ENCODE results near the gene CHD6.

Gene CHD6

DNA sequence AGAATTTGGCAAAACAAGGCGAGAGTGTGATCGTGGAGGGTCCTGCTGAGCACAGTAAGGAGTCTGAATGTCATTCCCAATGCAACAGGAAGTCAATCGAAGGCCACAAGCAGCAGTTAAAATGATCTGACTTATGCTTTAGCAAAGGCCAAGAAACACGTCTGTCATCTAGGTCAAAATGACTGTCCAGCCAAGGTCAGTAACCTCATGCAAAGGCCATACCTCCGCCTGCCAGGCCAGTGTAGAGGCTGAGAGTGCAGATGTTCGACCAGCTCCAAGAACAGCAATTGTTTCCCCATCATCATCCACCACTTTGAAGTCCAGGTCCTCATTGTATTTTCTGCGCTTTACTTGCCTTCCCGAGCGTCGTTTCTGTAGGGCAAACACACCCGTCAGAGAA is 105.6 kb downstream of the CHD6 start:
- H3K4me1 ChIP-seq: no peaks in the 10 kb centered on the region
- H3K4me2 ChIP-seq: no peak overlapping the region
- H3K27ac ChIP-seq: no peak overlapping the region
- no peak overlapping the region for H3K9ac ChIP-seq
- peaks cover 6% of the 10 kb centered on the region; the same call in 1 of the 2 replicates for H3K9me3 ChIP-seq
- TF ChIP-seq Cebpa-rat (IDR thresholded peaks at IDR 0.05): no peak
- peaks cover 93% of the 10 kb centered on the region for H3K36me3 ChIP-seq
- H4K20me1 ChIP-seq: peaks cover 85% of the 10 kb centered on the region
- H3K27me3 ChIP-seq: no peaks in the 10 kb centered on the region
- H3K4me3 ChIP-seq: no peak overlapping the region

DNA sequence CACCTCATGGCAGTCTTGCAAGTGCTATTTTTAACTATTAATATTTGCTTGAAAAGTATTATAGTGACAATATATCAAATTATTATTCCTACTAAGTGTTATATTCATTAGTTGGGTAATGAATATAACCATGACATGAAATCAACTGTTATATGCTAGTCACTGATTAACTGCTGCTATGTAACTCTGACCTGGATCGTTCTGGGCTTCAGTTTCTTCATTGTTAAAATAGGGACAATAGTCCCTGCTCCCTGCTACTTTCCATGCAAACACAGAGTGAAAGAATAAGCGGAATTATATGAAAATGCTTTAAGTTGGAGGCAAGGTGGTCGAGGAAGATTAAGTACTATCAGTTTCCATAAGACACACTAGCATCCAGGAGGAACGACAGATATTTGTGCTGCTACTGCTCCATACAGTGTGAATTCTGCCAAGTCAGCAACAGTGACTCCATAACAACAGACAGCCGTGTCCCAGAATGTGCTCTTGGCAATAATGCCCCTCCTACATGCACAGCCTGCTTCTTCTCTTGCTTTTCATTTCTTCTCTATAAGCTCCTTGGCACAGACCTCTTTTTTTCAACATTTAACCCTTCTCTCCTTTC is 107.2 kb downstream of the CHD6 start:
- peaks cover 18% of the 10 kb centered on the region for H3K9me3 ChIP-seq
- peaks cover 98% of the 10 kb centered on the region for H3K36me3 ChIP-seq
- TF ChIP-seq Cebpa-rat (IDR thresholded peaks at IDR 0.05): no peak
- H3K27ac ChIP-seq: no peak overlapping the region
- peaks cover 73% of the 10 kb centered on the region for H4K20me1 ChIP-seq
- no peak overlapping the region for H3K9ac ChIP-seq
- H3K4me3 ChIP-seq: no peak overlapping the region
- H3K27me3 ChIP-seq: no peaks in the 10 kb centered on the region
- no peaks in the 10 kb centered on the region for H3K4me1 ChIP-seq
- H3K4me2 ChIP-seq: no peak overlapping the region

DNA sequence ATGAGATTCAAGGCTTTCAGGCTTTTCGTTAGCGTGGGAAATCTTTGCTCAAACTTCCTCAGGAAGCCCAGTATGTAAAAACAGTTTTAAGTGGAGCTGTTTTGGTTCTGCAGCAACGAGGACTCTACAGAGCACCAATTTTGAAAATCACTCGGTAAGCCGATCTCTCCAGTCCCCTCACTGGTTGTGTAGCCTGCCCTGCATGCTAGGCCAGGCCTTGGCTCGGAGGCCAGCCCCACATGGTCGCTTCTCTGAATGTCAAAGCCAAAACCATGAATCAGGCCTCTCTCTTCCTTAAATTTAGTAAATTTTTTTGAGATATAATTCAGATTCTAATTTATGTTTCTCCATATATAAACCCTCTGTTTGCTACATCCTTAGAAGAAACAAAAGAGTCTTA is 108.0 kb downstream of the CHD6 start:
- H3K36me3 ChIP-seq: peaks cover 100% of the 10 kb centered on the region
- no peak overlapping the region for H3K9ac ChIP-seq
- TF ChIP-seq Cebpa-rat (IDR thresholded peaks at IDR 0.05): no peak
- H3K4me1 ChIP-seq: no peaks in the 10 kb centered on the region
- H4K20me1 ChIP-seq: peaks cover 66% of the 10 kb centered on the region; the same call in 1 of the 2 replicates
- peaks cover 26% of the 10 kb centered on the region for H3K9me3 ChIP-seq
- H3K27ac ChIP-seq: no peak overlapping the region
- no peak overlapping the region for H3K4me3 ChIP-seq
- H3K27me3 ChIP-seq: no peaks in the 10 kb centered on the region
- no peak overlapping the region for H3K4me2 ChIP-seq

DNA sequence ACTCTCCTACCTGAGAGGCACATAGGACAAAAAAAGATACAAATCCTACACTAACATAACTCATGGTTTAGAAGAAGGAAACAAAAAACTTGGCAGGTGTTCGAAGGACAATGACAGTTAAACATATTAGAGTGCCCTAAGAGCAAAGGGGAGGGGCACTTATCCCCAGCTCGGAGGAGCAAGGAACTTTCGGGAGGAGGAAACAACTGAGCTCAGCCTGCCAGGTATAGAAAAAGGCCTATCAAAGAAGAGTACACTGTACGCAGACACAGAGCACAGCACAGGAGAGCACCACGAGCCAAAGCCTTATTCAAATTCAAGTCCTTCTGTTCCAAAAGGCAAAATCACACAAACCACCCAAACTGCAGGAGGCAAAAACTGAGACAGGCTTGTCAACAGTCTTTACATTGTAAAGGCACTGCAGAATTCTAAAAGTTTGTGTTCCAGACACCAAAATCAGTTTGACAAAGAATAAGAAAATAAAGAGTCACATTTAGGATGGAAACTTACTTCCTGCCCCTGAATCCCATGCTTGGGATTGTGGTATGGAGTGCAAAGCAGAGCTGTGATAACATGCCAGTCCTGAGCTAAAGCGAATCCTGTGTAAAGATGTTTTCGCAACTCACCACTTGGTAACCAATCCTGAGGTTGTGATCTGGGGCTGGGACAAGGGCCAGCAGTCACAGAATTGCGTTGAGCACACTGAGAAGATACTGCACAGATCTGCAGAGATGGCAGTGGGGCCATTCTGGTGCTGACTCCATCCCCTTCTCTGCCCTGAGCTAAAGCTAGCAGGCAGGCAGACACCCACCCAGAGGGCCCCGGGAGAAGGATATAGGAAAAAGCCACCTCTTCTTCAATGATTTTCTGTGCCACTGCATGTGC is 108.6 kb downstream of the CHD6 start:
- no peak overlapping the region for H3K9ac ChIP-seq
- H3K9me3 ChIP-seq: peaks cover 32% of the 10 kb centered on the region
- H3K27me3 ChIP-seq: no peaks in the 10 kb centered on the region
- peaks cover 59% of the 10 kb centered on the region; the same call in 1 of the 2 replicates for H4K20me1 ChIP-seq
- no peak overlapping the region for H3K4me2 ChIP-seq
- H3K36me3 ChIP-seq: peaks cover 100% of the 10 kb centered on the region
- TF ChIP-seq Cebpa-rat (IDR thresholded peaks at IDR 0.05): no peak
- H3K4me3 ChIP-seq: no peak overlapping the region
- H3K27ac ChIP-seq: no peak overlapping the region
- H3K4me1 ChIP-seq: no peaks in the 10 kb centered on the region

DNA sequence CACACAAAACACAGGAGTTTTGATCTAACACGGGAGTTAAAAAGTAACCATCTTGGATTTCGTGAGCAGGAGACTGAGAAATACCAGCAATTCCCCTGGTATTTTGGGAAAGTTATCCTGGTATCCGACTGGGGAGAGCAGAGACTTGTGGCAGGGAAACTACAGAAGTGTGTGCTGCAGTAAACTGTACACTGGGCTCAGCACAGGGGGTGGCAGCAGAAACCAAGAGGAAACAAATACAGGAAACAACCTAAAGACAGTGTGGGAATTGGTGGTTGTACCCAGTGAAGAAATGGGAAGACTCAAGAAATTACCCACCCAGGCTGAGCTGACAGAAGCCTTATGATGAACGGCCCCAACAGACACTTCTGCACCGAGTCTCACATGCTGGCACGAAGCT is 109.8 kb downstream of the CHD6 start:
- Histone ChIP-seq H3K4me2 (no peak overlapping the region), H4K20me1 (peaks cover 48% of the 10 kb centered on the region; the same call in 1 of the 2 replicates), H3K4me1 (no peaks in the 10 kb centered on the region), H3K27me3 (no peaks in the 10 kb centered on the region), H3K36me3 (peaks cover 100% of the 10 kb centered on the region), H3K27ac (no peak overlapping the region), H3K9ac (no peak overlapping the region), H3K9me3 (peaks cover 37% of the 10 kb centered on the region), H3K4me3 (no peak overlapping the region)
- TF ChIP-seq Cebpa-rat (IDR thresholded peaks at IDR 0.05): no peak

DNA sequence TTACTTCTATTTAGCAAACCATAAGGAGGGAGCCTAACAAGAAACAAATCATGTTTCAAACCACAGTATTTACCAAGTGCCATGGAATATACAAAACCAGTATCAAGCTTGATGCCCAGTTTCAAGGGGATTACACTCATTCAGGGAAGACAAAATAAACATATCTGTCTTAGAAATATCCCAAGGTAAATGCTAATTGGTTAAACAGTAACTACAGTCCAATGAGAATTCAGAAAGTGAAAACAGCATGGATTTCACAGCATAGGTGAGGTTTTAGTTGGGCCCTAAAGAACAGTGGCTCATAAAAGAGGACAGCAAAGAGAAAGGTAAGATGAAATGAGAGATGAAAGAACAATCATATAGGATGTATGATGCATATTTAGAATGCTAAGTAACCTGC is 110.3 kb downstream of the CHD6 start:
- Histone ChIP-seq H3K4me2 (no peak overlapping the region), H3K9me3 (peaks cover 37% of the 10 kb centered on the region), H3K27me3 (no peaks in the 10 kb centered on the region), H4K20me1 (peaks cover 43% of the 10 kb centered on the region; the same call in 1 of the 2 replicates), H3K4me1 (no peaks in the 10 kb centered on the region), H3K27ac (no peak overlapping the region), H3K36me3 (peaks cover 96% of the 10 kb centered on the region), H3K9ac (no peak overlapping the region), H3K4me3 (no peak overlapping the region)
- TF ChIP-seq Cebpa-rat (IDR thresholded peaks at IDR 0.05): no peak

DNA sequence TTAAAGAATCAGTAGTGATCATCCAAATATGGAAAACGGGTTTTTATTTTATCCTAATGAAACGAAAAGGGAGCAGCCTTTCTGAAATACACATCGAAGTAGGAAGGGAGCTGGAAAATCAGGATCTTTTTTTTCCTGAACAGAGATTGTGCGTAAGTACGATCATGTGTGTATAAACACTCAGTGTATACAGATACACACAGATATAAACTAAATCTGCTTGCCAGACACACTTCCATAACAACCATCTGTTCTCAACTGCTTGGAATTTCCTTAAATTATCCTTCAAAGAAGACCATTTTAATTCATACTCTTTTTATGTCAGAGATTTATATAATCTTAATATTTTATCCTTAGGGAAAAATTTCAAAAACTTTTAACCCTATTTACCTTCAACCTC is 110.7 kb downstream of the CHD6 start:
- H3K4me3 ChIP-seq: no peak overlapping the region
- no peak overlapping the region for H3K9ac ChIP-seq
- H3K4me2 ChIP-seq: no peak overlapping the region
- no peak for TF ChIP-seq Cebpa-rat (IDR thresholded peaks at IDR 0.05)
- H3K27me3 ChIP-seq: no peaks in the 10 kb centered on the region
- no peaks in the 10 kb centered on the region for H3K4me1 ChIP-seq
- peaks cover 37% of the 10 kb centered on the region for H3K9me3 ChIP-seq
- peaks cover 96% of the 10 kb centered on the region for H3K36me3 ChIP-seq
- no peak overlapping the region for H3K27ac ChIP-seq
- H4K20me1 ChIP-seq: peaks cover 39% of the 10 kb centered on the region; the same call in 1 of the 2 replicates

DNA sequence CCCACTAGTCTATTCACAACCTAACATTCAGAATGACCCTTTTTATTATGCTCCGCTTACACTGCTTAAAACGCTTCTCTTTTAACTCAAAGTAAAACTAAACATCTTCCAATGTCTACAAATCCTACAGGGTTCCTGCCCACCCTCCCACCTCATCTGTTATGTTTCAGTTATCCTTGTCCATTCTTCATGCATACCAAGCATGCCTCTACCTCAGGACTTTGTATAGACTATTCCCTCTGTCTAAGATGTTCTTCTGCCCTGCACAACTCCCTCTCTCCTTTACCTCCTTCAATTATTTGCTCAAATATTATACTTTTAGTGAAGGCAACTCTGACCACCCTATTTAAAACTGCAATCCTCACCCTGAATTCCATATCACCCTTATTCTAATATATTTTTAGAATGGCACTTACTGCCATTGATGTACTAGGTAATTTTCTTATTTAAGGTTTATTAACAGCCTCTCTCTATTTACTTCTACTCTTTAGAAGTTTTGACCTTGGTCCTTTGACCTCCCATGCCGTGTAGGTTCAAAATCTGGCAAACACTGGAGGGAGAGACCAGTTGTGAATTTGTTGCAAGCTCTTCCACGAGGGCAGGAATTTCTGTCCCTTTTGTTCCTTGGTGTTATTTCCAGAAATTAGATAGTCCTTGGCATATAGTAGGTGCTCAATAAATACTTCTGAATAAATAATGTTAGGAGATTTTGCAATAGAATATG is 111.8 kb downstream of the CHD6 start:
- Histone ChIP-seq H4K20me1 (peaks cover 32% of the 10 kb centered on the region; the same call in 1 of the 2 replicates), H3K9me3 (peaks cover 37% of the 10 kb centered on the region), H3K4me1 (no peaks in the 10 kb centered on the region), H3K4me2 (no peak overlapping the region), H3K36me3 (peaks cover 88% of the 10 kb centered on the region), H3K4me3 (no peak overlapping the region), H3K9ac (no peak overlapping the region), H3K27ac (no peak overlapping the region), H3K27me3 (no peaks in the 10 kb centered on the region)
- no peak for TF ChIP-seq Cebpa-rat (IDR thresholded peaks at IDR 0.05)

DNA sequence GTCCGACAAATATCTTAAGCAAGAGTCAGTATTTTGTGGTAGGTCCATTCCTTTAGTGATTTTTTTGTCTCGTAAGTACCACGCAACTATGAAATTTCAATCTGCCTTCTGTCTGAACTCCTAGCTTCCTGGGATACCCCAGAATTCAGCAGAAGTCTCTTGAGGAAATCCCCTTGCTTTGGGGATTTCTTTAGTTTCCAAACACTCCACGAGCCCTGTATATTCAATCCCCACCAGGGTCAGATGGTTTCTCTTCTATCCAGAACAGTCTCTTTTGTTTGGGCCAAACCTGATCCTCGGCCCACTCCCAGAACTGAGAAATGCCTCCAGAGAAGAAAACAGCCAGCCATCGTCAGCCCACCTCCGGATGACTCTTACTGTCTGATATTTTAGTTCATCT is 113.0 kb downstream of the CHD6 start:
- Histone ChIP-seq H3K4me1 (no peaks in the 10 kb centered on the region; the same call in 1 of the 2 replicates), H3K27me3 (no peaks in the 10 kb centered on the region), H3K27ac (no peak overlapping the region), H3K9me3 (peaks cover 37% of the 10 kb centered on the region), H3K4me2 (no peak overlapping the region), H3K36me3 (peaks cover 84% of the 10 kb centered on the region), H3K4me3 (no peak overlapping the region), H3K9ac (no peak overlapping the region), H4K20me1 (peaks cover 35% of the 10 kb centered on the region; the same call in 1 of the 2 replicates)
- TF ChIP-seq Cebpa-rat (IDR thresholded peaks at IDR 0.05): no peak

All from BLaER1 (cell line).